Trophoblast cell (in vitro differentiated cells and primary cell): ENCODE measurements around the gene EMP2.
A peak's percentile ranks its signal among the peaks of the same experiment; 100 is the strongest.

Experiments used
- DNase-seq, 2 donors: peaks; one replicate each; pipeline ENCODE4 v3.0.0-alpha.2; 2016
- H2AFZ ChIP-seq: 2 replicates; pipeline ENCODE4 v1.6.1; 2013; ENCODE audit warnings: low read length, moderate library complexity, mild to moderate bottlenecking; ENCODE audit not compliant: insufficient read depth, poor library complexity
- H2AK5ac ChIP-seq: 2 replicates; pipeline ENCODE4 v1.6.1; 2013; ENCODE audit warnings: mild to moderate bottlenecking, low read length
- H2BK120ac ChIP-seq: 2 replicates; pipeline ENCODE4 v1.6.1; 2013; ENCODE audit warnings: low read length, mild to moderate bottlenecking, moderate library complexity; ENCODE audit not compliant: insufficient read depth, poor library complexity
- H2BK12ac ChIP-seq: 2 replicates; pipeline ENCODE4 v1.6.1; 2013; ENCODE audit warnings: mild to moderate bottlenecking, low read length, moderate library complexity
- H2BK5ac ChIP-seq: 2 replicates; pipeline ENCODE4 v1.6.1; 2013; ENCODE audit warnings: low read length, low read depth, moderate library complexity, mild to moderate bottlenecking; ENCODE audit not compliant: poor library complexity
- H3K14ac ChIP-seq: 2 replicates; pipeline ENCODE4 v1.6.1; 2013; ENCODE audit warnings: mild to moderate bottlenecking, low read length
- H3K18ac ChIP-seq: 2 replicates; pipeline ENCODE4 v1.6.1; 2013; ENCODE audit warnings: mild to moderate bottlenecking, low read length
- H3K23ac ChIP-seq: 2 replicates; pipeline ENCODE4 v1.6.1; 2013; ENCODE audit warnings: low read length
- H3K27ac ChIP-seq: 2 replicates; pipeline ENCODE4 v1.5.1; 2013; ENCODE audit warnings: low read depth, mild to moderate bottlenecking, inconsistent platforms, low read length, moderate library complexity
- H3K27me3 ChIP-seq: 2 replicates; pipeline ENCODE4 v1.6.1; 2013; ENCODE audit warnings: inconsistent platforms, mild to moderate bottlenecking, low read length, moderate library complexity; ENCODE audit not compliant: insufficient read depth
- H3K36me3 ChIP-seq, 2 experiments: 1 replicate in 1 of 2; 2 replicates in 1 of 2; pipeline ENCODE4 v1.6.1; 2013; ENCODE audit warnings: low read length in 2 of 2, mild to moderate bottlenecking in 2 of 2, moderate library complexity in 1 of 2; ENCODE audit not compliant: insufficient read depth in 2 of 2, control insufficient read depth in 1 of 2
- H3K4ac ChIP-seq: 2 replicates; pipeline ENCODE4 v1.6.1; 2013; ENCODE audit warnings: low read depth, mild to moderate bottlenecking, low read length, moderate library complexity
- H3K4me1 ChIP-seq, 2 experiments: 1 replicate in 1 of 2; 2 replicates in 1 of 2; pipeline ENCODE4 v1.6.1; 2013; ENCODE audit warnings: low read length in 2 of 2, mild to moderate bottlenecking in 2 of 2, moderate library complexity in 1 of 2; ENCODE audit not compliant: insufficient read depth in 2 of 2, control insufficient read depth in 1 of 2
- H3K4me2 ChIP-seq: 2 replicates; pipeline ENCODE4 v1.6.1; 2013; ENCODE audit warnings: inconsistent platforms, mild to moderate bottlenecking, low read length, moderate library complexity
- H3K4me3 ChIP-seq: 2 replicates; pipeline ENCODE4 v1.5.1; 2013; ENCODE audit warnings: mild to moderate bottlenecking, low read depth, low read length, inconsistent platforms
- H3K79me1 ChIP-seq: one replicate; pipeline ENCODE4 v1.6.1; 2013; ENCODE audit warnings: low read length
- H3K79me2 ChIP-seq: 2 replicates; pipeline ENCODE4 v1.6.1; 2013; ENCODE audit warnings: low read length, mild to moderate bottlenecking; ENCODE audit not compliant: control insufficient read depth, insufficient read depth, poor library complexity
- H3K9ac ChIP-seq: 2 replicates; pipeline ENCODE4 v1.6.1; 2013; ENCODE audit warnings: mild to moderate bottlenecking, low read length
- H3K9me3 ChIP-seq: 2 replicates; pipeline ENCODE4 v1.6.1; 2013; ENCODE audit warnings: low read depth, mild to moderate bottlenecking, control low read depth, inconsistent platforms, low read length; ENCODE audit not compliant: insufficient read depth
- H4K12ac ChIP-seq: 2 replicates; pipeline ENCODE4 v1.6.1; 2013; ENCODE audit warnings: low read depth, mild to moderate bottlenecking, low read length, moderate library complexity
- H4K8ac ChIP-seq: 2 replicates; pipeline ENCODE4 v1.6.1; 2013; ENCODE audit warnings: low read depth, mild to moderate bottlenecking, low read length, moderate library complexity
- H4K91ac ChIP-seq: one replicate; pipeline ENCODE4 v1.6.1; 2013; ENCODE audit warnings: low read depth, mild to moderate bottlenecking, low read length, moderate library complexity
- WGBS: extraction: QIAGEN DNeasy Blood & Tissue Kit; methylation state at CpG from one replicate; pipeline ENCODE4 v1.1.7; 2013; ENCODE audit warnings: missing lambda C conversion rate; ENCODE audit not compliant: insufficient read length, insufficient coverage; ENCODE audit errors: extremely low coverage; 5-methylcytosine and 5-hydroxymethylcytosine counted together

EMP2 gene

DNA sequence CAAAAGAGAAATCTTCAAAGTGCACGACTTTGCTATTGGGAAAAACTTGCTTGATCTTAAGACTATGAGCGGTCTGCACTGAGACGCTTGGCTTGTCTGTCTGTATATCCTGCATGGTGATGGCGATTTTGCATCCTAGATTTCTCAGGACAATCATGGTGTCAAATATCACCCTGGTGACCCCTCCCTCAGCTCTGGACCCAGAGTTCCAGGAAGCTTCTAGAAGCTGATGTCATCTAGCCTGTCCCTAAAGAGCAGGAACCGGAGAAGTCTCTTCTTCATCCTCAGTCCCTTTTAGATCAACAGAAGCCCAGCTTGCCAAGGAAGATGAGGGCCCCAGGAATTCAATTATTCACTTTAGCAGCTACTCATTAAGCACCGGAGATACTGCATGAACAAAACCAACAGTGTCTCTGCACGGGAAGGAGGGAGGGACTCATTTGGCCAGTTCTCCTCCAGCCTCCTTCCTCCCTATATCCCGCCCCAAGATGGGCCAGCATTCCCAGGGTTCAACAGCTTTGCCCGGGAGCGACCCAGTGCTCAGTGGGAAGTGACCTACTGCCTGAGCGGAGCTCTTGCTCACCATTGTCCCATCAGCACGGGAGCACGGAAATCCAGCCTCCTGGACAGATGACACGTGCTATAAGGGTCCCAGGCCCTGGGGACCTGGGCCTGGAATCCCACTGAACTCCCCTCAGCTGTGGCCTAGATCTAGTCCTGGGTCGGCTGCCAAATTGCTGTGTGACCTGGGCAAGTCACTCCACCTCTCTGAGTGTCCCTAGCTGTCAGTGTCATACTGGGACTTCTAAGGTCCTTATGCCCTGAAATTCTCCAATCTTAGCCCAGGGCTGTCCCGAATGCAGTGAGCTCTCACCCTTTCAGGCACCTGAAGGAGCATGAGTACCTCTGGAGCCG is 3.8 kb downstream of the EMP2 start:
- H3K79me2 ChIP-seq, result peaks cover 12% of the 10 kb centered on the region
- no peaks in the 10 kb centered on the region for H3K27me3 ChIP-seq
- H3K23ac ChIP-seq, result no peak overlapping the region
- H3K4ac ChIP-seq, result peak overlapping the region; percentile 7
- H3K9ac ChIP-seq, result no peak overlapping the region
- H3K18ac ChIP-seq, result peak overlapping the region; percentile 34
- H4K91ac ChIP-seq, result peak overlapping the region; percentile 1
- H4K12ac ChIP-seq, result no peak overlapping the region
- peaks cover 14% of the 10 kb centered on the region for H3K79me1 ChIP-seq
- DNase-seq, result no peak
- no peak overlapping the region for H4K8ac ChIP-seq
- no peak overlapping the region for H2BK12ac ChIP-seq
- H3K4me2 ChIP-seq, result peak overlapping the region; percentile 24
- H3K4me1 ChIP-seq, result peaks cover 30 to 41% of the 10 kb centered on the region in 2 experiments
- no peak overlapping the region for H2AFZ ChIP-seq
- no peaks in the 10 kb centered on the region for H3K36me3 ChIP-seq
- H2BK120ac ChIP-seq, result no peak overlapping the region
- H3K27ac ChIP-seq, result no peak overlapping the region
- H2BK5ac ChIP-seq, result no peak overlapping the region
- no peak overlapping the region for H3K14ac ChIP-seq
- no peaks in the 10 kb centered on the region for H3K9me3 ChIP-seq
- peak overlapping the region; percentile 14 for H2AK5ac ChIP-seq
- WGBS, result no CpG with 5 or more reads among the region's 17 CpGs
- no peak overlapping the region for H3K4me3 ChIP-seq

DNA sequence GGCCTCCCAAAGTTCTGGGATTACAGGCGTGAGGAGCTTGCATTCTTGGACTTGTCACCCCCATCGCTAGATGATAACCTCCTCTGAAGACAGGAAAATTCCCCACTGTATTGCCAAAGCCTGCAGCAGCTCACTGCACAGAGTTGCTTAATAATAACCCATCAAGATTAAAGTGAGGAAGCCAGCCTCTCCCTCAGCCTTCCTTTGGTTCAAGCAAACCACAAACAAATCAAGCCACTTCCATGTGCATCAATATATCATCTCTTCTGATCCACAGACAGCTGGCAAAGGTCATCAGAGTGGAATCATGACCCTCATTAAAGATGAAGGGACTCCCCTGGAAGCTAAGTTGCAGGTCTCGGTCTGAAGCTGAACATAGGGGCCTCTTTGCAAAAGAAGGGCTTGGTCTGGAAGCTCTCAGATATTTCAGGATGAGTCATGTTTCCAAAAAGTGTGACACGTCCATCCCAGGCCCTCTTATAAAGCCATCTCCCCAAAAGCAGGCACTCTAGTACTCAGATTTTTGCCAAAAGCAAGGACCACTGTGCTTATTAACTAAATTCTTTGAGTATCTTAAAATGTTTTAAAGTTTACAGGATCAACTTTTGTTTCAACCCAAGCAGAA is 4.8 kb downstream of the EMP2 start:
- Histone ChIP-seq H3K79me2 (peaks cover 12% of the 10 kb centered on the region), H3K27me3 (no peaks in the 10 kb centered on the region)
- no CpG with 5 or more reads among the region's 4 CpGs for WGBS

DNA sequence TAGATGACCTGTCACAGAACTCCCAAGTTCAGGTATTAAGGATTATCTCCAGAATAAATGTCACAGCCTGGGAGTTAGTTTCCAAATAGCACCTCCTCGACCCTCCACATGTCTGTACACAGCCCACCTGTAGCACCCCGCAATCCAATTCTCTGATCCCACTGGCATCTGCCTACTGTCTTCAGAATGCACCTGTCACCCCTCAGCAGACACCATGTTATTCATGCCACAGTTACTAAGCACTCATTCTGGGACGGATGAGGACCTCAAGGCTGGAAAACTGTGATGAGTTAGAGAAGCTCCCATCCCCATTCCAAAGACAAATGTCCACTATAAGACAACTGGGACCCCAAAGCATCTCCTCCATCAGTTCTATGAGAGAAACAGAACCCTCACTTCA is 7.8 kb downstream of the EMP2 start:
- H2BK5ac ChIP-seq, result no peak overlapping the region
- no peak overlapping the region for H2AK5ac ChIP-seq
- H3K4me2 ChIP-seq, result no peak overlapping the region
- no peak overlapping the region for H3K23ac ChIP-seq
- H3K79me1 ChIP-seq, result peaks cover 2% of the 10 kb centered on the region
- no peak overlapping the region for H4K8ac ChIP-seq
- DNase-seq, result no peak
- H3K9ac ChIP-seq, result no peak overlapping the region
- H4K91ac ChIP-seq, result no peak overlapping the region
- H3K27ac ChIP-seq, result no peak overlapping the region
- no peak overlapping the region for H3K14ac ChIP-seq
- H3K27me3 ChIP-seq, result no peaks in the 10 kb centered on the region
- H3K4me3 ChIP-seq, result no peak overlapping the region
- H4K12ac ChIP-seq, result no peak overlapping the region
- H2AFZ ChIP-seq, result no peak overlapping the region
- H3K79me2 ChIP-seq, result peaks cover 4% of the 10 kb centered on the region
- H3K4me1 ChIP-seq, result peaks cover 27% of the 10 kb centered on the region in 2 experiments
- H2BK120ac ChIP-seq, result no peak overlapping the region
- no peaks in the 10 kb centered on the region for H3K36me3 ChIP-seq
- no peak overlapping the region for H3K18ac ChIP-seq
- no CpG with 5 or more reads among the region's 3 CpGs for WGBS
- H2BK12ac ChIP-seq, result no peak overlapping the region
- no peaks in the 10 kb centered on the region for H3K9me3 ChIP-seq
- no peak overlapping the region for H3K4ac ChIP-seq

More for the DNA sequence above, 4.8 kb downstream of the EMP2 start:
- no peak overlapping the region for H2AFZ ChIP-seq
- H4K91ac ChIP-seq, result no peak overlapping the region
- H3K4ac ChIP-seq, result no peak overlapping the region
- H3K4me3 ChIP-seq, result no peak overlapping the region
- H3K4me1 ChIP-seq, result peaks cover 33 to 41% of the 10 kb centered on the region in 2 experiments
- no peak overlapping the region for H3K14ac ChIP-seq
- H3K27ac ChIP-seq, result no peak overlapping the region
- no peaks in the 10 kb centered on the region for H3K36me3 ChIP-seq
- H3K79me1 ChIP-seq, result peaks cover 9% of the 10 kb centered on the region
- H4K12ac ChIP-seq, result no peak overlapping the region
- H2BK120ac ChIP-seq, result no peak overlapping the region
- no peak overlapping the region for H3K18ac ChIP-seq
- no peak overlapping the region for H4K8ac ChIP-seq
- H2BK12ac ChIP-seq, result no peak overlapping the region
- no peak overlapping the region for H3K23ac ChIP-seq
- no peak for DNase-seq
- no peak overlapping the region for H2AK5ac ChIP-seq
- no peak overlapping the region for H3K9ac ChIP-seq
- no peaks in the 10 kb centered on the region for H3K9me3 ChIP-seq
- no peak overlapping the region for H2BK5ac ChIP-seq
- H3K4me2 ChIP-seq, result peak overlapping the region; percentile 11

DNA sequence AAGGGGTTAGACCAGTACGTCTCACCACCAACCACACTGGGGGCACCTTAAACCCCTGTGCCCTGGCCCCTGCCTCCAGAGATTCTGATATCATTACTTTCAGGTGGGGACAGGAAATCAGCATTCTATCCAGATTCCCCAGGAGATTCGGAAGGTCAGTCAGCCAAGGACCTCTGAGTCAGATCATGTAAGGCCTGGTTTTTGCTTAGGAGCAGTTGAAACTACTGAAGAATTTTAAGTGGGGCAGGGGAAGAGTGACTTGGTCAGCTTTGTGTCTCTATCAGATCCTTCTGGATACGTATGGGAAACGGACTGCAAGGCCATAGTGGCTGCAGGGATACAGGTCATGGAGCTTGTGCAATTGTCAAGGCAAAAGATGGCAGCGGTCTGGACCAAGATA is 9.0 kb downstream of the EMP2 start:
- Histone ChIP-seq H3K4me3 (no peak overlapping the region), H4K12ac (no peak overlapping the region), H3K18ac (no peak overlapping the region), H3K9me3 (no peaks in the 10 kb centered on the region), H2BK12ac (no peak overlapping the region), H3K4ac (no peak overlapping the region), H3K79me2 (peaks cover 4% of the 10 kb centered on the region), H3K4me2 (no peak overlapping the region), H3K36me3 (no peaks in the 10 kb centered on the region), H2AK5ac (no peak overlapping the region), H3K4me1 (peaks cover 15% of the 10 kb centered on the region in 2 experiments), H3K23ac (no peak overlapping the region), H4K91ac (no peak overlapping the region), H4K8ac (no peak overlapping the region), H3K27ac (peak overlapping the region; percentile 59), H2AFZ (no peak overlapping the region), H2BK5ac (no peak overlapping the region), H2BK120ac (no peak overlapping the region), H3K27me3 (no peaks in the 10 kb centered on the region), H3K9ac (no peak overlapping the region), H3K14ac (no peak overlapping the region), H3K79me1 (peaks cover 2% of the 10 kb centered on the region)
- no CpG with 5 or more reads among the region's 5 CpGs for WGBS
- DNase-seq, result no peak
